Pancreas (tissue), 10 donors: ENCODE results near the gene NES. TPM values are rescaled to one million over a fixed set of nuclear protein-coding genes. Genes with fewer than 3 reads are reported as not detected.

Experiments used
- ATAC-seq, 4 donors: fragments of 200-7000 bp; cut with Tn5 transposase; one replicate each; pipeline versions ENCODE4 v1.8.0 to v1.9.1; 2020; ENCODE audit warnings: mild to moderate bottlenecking in 4 of 4, moderate library complexity in 4 of 4
- DNase-seq, 6 donors: peaks; one replicate each; pipeline ENCODE4 v3.0.0-alpha.2; 2020
- FAIRE-seq: peaks from 2 replicates; lab custom pipeline; 2012; peaks lifted over from hg19 to GRCh38; lab: Jason Lieb, UNC
- H3K27ac ChIP-seq, 4 donors: fragments of 200-600 bp; sonication (generic); 1 replicate in 3 of 4; 2 replicates in 1 of 4; pipeline versions ENCODE4 v1.5.0 to v1.8.0; 2020
- H3K27me3 ChIP-seq, 4 donors: fragments of 200-600 bp; one replicate each; pipeline ENCODE4 v1.8.0; 2021
- H3K36me3 ChIP-seq, 3 donors: fragments of 200-600 bp; sonication (generic) in 1 of 3; one replicate each; pipeline versions ENCODE4 v1.5.0 to v1.8.0; 2020 to 2021
- H3K4me1 ChIP-seq, 3 donors: fragments of 200-600 bp; one replicate each; pipeline ENCODE4 v1.8.0; 2021
- H3K4me3 ChIP-seq, 4 donors: fragments of 200-600 bp; sonication (generic) in 2 of 4; one replicate each; pipeline versions ENCODE4 v1.5.0 to v1.8.0; 2020 to 2021
- H3K9me3 ChIP-seq, 4 donors: fragments of 200-600 bp; one replicate each; pipeline ENCODE4 v1.8.0; 2021
- CTCF ChIP-seq, 4 donors: fragments of 200-600 bp; sonication (generic) in 3 of 4; IDR thresholded peaks; one replicate each; pipeline versions ENCODE4 v1.5.0 to v1.8.0; 2021; ENCODE audit warnings: antibody characterized with exemption in 4 of 4
- WGBS, 2 donors: extraction: QIAGEN DNeasy Blood & Tissue Kit; methylation state at CpG; one replicate each; pipeline ENCODE4 v1.1.7; 2013; 5-methylcytosine and 5-hydroxymethylcytosine counted together
- intact Hi-C, 3 donors: fragments of 100-400 bp; cut with DNase I; formaldehyde crosslinking; loops; one replicate each; pipeline versions ENCODE4 v1.11.1 to v1.14.2; 2022
- polyA plus RNA-seq, 2 donors: library from polyadenylated mRNA; stranded (reverse); fragments of 200-250 nt; gene quantifications; one replicate each; pipeline ENCODE4 v1.2.3, GENCODE V29; 2013
- total RNA-seq, 6 donors: library from RNA; stranded (reverse); fragmentation: NEBNext Ultra II Directional in 4 of 6; extraction: Animal tissue kit (Norgen Biotek cat#: 25700) in 4 of 6; gene quantifications; one replicate each; pipeline versions ENCODE4 v1.2.1 to v1.2.4, GENCODE V29; 2021 to 2023
- donor health status: healthy with polysubstance abuse.
- donor health status: DM: no; HTN: no; CAD: no; lungs with moderate emphysema.
- donor health status: DM: no; HTN: no; CAD: no.
- donor health status: control.
- donor health status: control.
- donor health status: Bipolar disorder and iron deficiency.
- donor health status: DM: yes; HTN: yes; CAD: no.
- donor health status: DM: no; HTN: no; CAD: no.
- donor health status: DM: no; HTN: no; CAD: no.
- donor health status: DM: yes; HTN: yes; CAD: no.

Gene NES
- total and polyA plus RNA-seq, 8 donors, result 1.1 to 7.6 (median 3.7) TPM

GRCh38 chr1:156690675-156691036, 13.4 kb upstream of the NES start:
- ATAC-seq, result no peak
- H3K27me3 ChIP-seq, result no peaks in the 10 kb centered on the region
- H3K4me3 ChIP-seq, result no peak overlapping the region
- no peak overlapping the region for H3K27ac ChIP-seq
- WGBS, 2 donors, result 57 to 59% methylated on average over 8 of the region's 8 CpGs
- FAIRE-seq, result no peak
- no peaks in the 10 kb centered on the region for H3K36me3 ChIP-seq
- intact Hi-C loops, result loop anchor here in 2 of 3 donors (5.0 kb wide), 1 partner anchor 37 kb away; the partner anchor contains the start of genes ISG20L2 (in 2 of the 2) and METTL25B (in 2 of the 2)
- no peak for TF ChIP-seq CTCF (IDR thresholded peaks at IDR 0.05)
- no peak for DNase-seq
- H3K9me3 ChIP-seq, result no peaks in the 10 kb centered on the region
- peaks cover 5 to 12% (median 9%) of the 10 kb centered on the region in 3 donors for H3K4me1 ChIP-seq

GRCh38 chr1:156689953-156690674, 12.9 kb upstream of the NES start:
- Histone ChIP-seq H3K9me3 (no peaks in the 10 kb centered on the region), H3K27ac (no peak overlapping the region), H3K4me3 (no peak overlapping the region), H3K36me3 (no peaks in the 10 kb centered on the region), H3K4me1 (peaks cover 5 to 12% (median 9%) of the 10 kb centered on the region in 3 donors), H3K27me3 (no peaks in the 10 kb centered on the region)
- intact Hi-C loops, result loop anchor here in 2 of 3 donors (5.0 kb wide), 1 partner anchor 37 kb away; the partner anchor contains the start of genes ISG20L2 (in 2 of the 2) and METTL25B (in 2 of the 2)
- TF ChIP-seq CTCF (IDR thresholded peaks at IDR 0.05), result no peak
- ATAC-seq, result no peak
- no peak for FAIRE-seq
- 23 to 26% methylated on average over 10 of the region's 10 CpGs for WGBS, 2 donors
- DNase-seq, result peak in 1 of 6 donors; percentile 58

- H3K4me1 ChIP-seq, result peaks cover 5 to 12% (median 9%) of the 10 kb centered on the region in 3 donors
- H3K9me3 ChIP-seq, result no peaks in the 10 kb centered on the region
- no peak for FAIRE-seq
- TF ChIP-seq CTCF (IDR thresholded peaks at IDR 0.05), result peak; percentile 85 to 94 (median 89)
- peak; percentile 46 to 88 (median 82) for DNase-seq
- no peaks in the 10 kb centered on the region for H3K27me3 ChIP-seq
- peak; percentile 69 to 90 (median 90) for ATAC-seq
- H3K36me3 ChIP-seq, result no peaks in the 10 kb centered on the region
- intact Hi-C loops, result no loop called here
- 1% methylated on average over 23 of the region's 23 CpGs for WGBS, 2 donors
- H3K4me3 ChIP-seq, result no peak overlapping the region
- H3K27ac ChIP-seq, result no peak overlapping the region
These were observed 12.1 kb upstream of the NES start for GRCh38 chr1:156689035-156689952.

GRCh38 chr1:156684227-156684782, 7.1 kb upstream of the NES start:
- Histone ChIP-seq H3K27ac (no peak overlapping the region), H3K36me3 (no peaks in the 10 kb centered on the region), H3K4me1 (no peaks in the 10 kb centered on the region), H3K27me3 (peaks cover 0 to 6% (median 0%) of the 10 kb centered on the region in 4 donors), H3K9me3 (no peaks in the 10 kb centered on the region), H3K4me3 (no peak overlapping the region)
- 47 to 66% methylated on average over 5 of the region's 5 CpGs for WGBS, 2 donors
- DNase-seq (peak in 1 of 6 donors; percentile 6), ATAC-seq (no peak), FAIRE-seq (no peak)
- TF ChIP-seq CTCF (IDR thresholded peaks at IDR 0.05), result no peak
- intact Hi-C loops, result no loop called here
